PC-3 (cell line): ENCODE data around the gene CCDC71L.

Experiments
- CTCF ChIP-seq: fragments of 300-600 bp; sonication (generic); conservative IDR thresholded peaks from 2 replicates; pipeline ENCODE4 v1.5.1; 2017; ENCODE audit warnings: antibody characterized with exemption, low read depth, mild to moderate bottlenecking, low read length
- EZH2 ChIP-seq: fragments of 300-600 bp; sonication (generic); IDR thresholded peaks from one replicate; pipeline ENCODE4 v1.6.1; 2017; ENCODE audit warnings: antibody characterized with exemption, mild to moderate bottlenecking, low read length; ENCODE audit not compliant: unreplicated experiment
- EZH2phosphoT487 ChIP-seq: fragments of 300-600 bp; sonication (generic); IDR thresholded peaks from 2 replicates; pipeline ENCODE4 v1.6.1; 2018; ENCODE audit warnings: mild to moderate bottlenecking, antibody characterized with exemption, low read length, borderline replicate concordance

DNA sequence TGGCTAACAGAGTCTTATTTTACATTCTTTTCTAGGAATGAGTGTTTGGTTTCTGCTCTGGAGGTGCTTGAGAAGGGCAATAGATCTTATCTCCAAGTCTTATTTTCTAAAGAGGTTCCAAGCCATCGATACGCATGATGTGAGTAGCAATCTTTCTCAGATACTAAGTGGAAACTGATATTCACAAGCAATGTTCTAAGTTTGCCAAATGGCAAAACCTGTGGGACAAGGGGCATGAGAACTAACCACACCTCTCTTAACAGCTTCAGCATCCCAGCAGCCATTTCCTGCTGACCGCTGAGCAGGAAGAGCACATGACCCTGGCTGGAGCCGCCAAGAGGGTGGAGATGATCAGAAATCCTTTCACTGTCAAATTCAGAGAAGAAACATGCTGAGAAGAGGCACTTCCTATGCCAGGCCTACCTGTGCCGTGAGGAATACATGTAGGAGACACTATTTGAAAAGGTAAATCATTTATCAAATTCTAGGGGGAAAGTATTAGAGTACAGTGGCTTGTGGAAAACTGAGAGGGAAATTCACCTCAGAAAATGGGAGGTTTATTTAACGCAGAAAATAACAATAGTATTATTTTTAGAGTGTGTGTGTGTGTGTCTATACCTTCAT, 35.2 kb downstream of the CCDC71L start:
- TF ChIP-seq CTCF (no peak), EZH2phosphoT487 (no peak), EZH2 (no peak)
